NT2/D1 (cell line): ENCODE results near the gene ASB18.

ENCODE experiments used
- DNase-seq: peaks from one replicate; pipeline ENCODE4 v3.0.0-alpha.2; 2011; ENCODE audit warnings: low read depth, low spot score
- H3K27me3 ChIP-seq: 2 replicates; pipeline ENCODE4 v1.6.0; 2011; ENCODE audit warnings: mild to moderate bottlenecking; ENCODE audit not compliant: insufficient read length, insufficient read depth
- H3K36me3 ChIP-seq: 2 replicates; pipeline ENCODE4 v1.6.1; 2011; ENCODE audit warnings: mild to moderate bottlenecking, low read length, mixed read lengths; ENCODE audit not compliant: insufficient read depth, insufficient read length
- H3K4me1 ChIP-seq: 2 replicates; pipeline ENCODE4 v1.5.1; 2011; ENCODE audit not compliant: insufficient read depth, insufficient read length
- H3K4me3 ChIP-seq: 2 replicates; pipeline ENCODE4 v1.5.1; 2011; ENCODE audit warnings: low read depth; ENCODE audit not compliant: insufficient read length
- H3K9ac ChIP-seq: 2 replicates; pipeline ENCODE4 v1.6.0; 2011; ENCODE audit warnings: low read depth; ENCODE audit not compliant: insufficient read length
- H3K9me3 ChIP-seq: 2 replicates; pipeline ENCODE4 v1.5.1; 2011; ENCODE audit warnings: mild to moderate bottlenecking, low read length; ENCODE audit not compliant: insufficient read depth
- SUZ12 ChIP-seq: IDR thresholded peaks from 2 replicates; pipeline ENCODE4 v1.6.1; 2011; ENCODE audit not compliant: insufficient read length, insufficient read depth; ENCODE audit errors: extremely low read depth
- YY1 ChIP-seq: IDR thresholded peaks from 2 replicates; pipeline ENCODE4 v1.6.1; 2011; ENCODE audit not compliant: insufficient read length, insufficient read depth
- ZNF274 ChIP-seq: IDR thresholded peaks from 2 replicates; pipeline ENCODE4 v1.6.1; 2011; ENCODE audit warnings: mild to moderate bottlenecking, low read depth, low read length

Gene ASB18

GRCh38 chr2:236156095-236156859 is 107.9 kb downstream of the ASB18 start:
- no peak for DNase-seq
- TF ChIP-seq YY1 (no peak), SUZ12 (no peak), ZNF274 (no peak)
- Histone ChIP-seq H3K36me3 (no peaks in the 10 kb centered on the region), H3K9ac (no peak overlapping the region), H3K4me1 (peaks cover 27% of the 10 kb centered on the region), H3K4me3 (no peak overlapping the region), H3K9me3 (peaks cover 10% of the 10 kb centered on the region; the same call in 1 of the 2 replicates), H3K27me3 (peaks cover 69% of the 10 kb centered on the region)

DNA sequence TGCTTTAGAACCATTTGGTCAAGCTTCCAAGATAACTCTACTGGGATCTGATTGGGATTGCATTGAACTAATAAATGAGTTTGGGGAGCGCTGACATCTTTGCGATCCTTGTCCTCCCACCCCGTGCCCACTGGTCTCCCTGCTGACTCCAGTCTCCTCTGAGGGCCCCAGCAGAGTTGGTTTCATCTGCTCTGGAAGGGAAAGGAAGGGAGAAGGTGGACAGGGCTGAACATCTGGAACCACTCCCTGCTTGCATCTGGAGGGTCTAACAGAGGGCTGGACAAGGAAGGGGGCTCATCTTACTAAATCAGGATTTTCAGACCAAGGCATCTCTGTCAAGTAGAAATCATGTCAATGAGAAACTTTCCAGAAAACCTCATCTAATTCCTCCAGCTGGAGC is 108.8 kb downstream of the ASB18 start:
- peaks cover 10% of the 10 kb centered on the region; the same call in 1 of the 2 replicates for H3K9me3 ChIP-seq
- peaks cover 60% of the 10 kb centered on the region for H3K27me3 ChIP-seq
- no peak for TF ChIP-seq YY1
- no peak for TF ChIP-seq ZNF274
- TF ChIP-seq SUZ12 = no peak
- H3K9ac ChIP-seq = no peak overlapping the region
- H3K36me3 ChIP-seq = no peaks in the 10 kb centered on the region
- no peak for DNase-seq
- H3K4me1 ChIP-seq = peaks cover 20% of the 10 kb centered on the region
- H3K4me3 ChIP-seq = no peak overlapping the region

GRCh38 chr2:236146436-236146835 is 117.8 kb downstream of the ASB18 start:
- DNase-seq = no peak
- Histone ChIP-seq H3K9me3 (peaks cover 5% of the 10 kb centered on the region; the same call in 1 of the 2 replicates), H3K36me3 (no peaks in the 10 kb centered on the region), H3K9ac (no peak overlapping the region), H3K4me1 (peaks cover 5% of the 10 kb centered on the region), H3K4me3 (no peak overlapping the region), H3K27me3 (peaks cover 24% of the 10 kb centered on the region)
- TF ChIP-seq YY1 (no peak), SUZ12 (no peak), ZNF274 (no peak)

- Histone ChIP-seq H3K9me3 (peaks cover 5% of the 10 kb centered on the region; the same call in 1 of the 2 replicates), H3K4me1 (peaks cover 5% of the 10 kb centered on the region), H3K36me3 (no peaks in the 10 kb centered on the region), H3K9ac (no peak overlapping the region), H3K4me3 (no peak overlapping the region), H3K27me3 (peaks cover 26% of the 10 kb centered on the region)
- TF ChIP-seq YY1 = no peak
- no peak for TF ChIP-seq SUZ12
- no peak for TF ChIP-seq ZNF274
- DNase-seq = no peak
These were observed 120.4 kb downstream of the ASB18 start for GRCh38 chr2:236143811-236144210.
